HG02970 (cell line): ENCODE results near the gene CWH43.
"Not testable (repeated sequence)": the region's sequence is repeated elsewhere in the genome, so short reads cannot be mapped to it uniquely, and the experiment has no call there.

Experiments
- ATAC-seq: cut with Tn5 transposase; IDR thresholded peaks from one replicate; pipeline ENCODE4 v1.9.1; 2021; ENCODE audit warnings: mild to moderate bottlenecking, moderate library complexity, moderate number of reproducible peaks; ENCODE audit not compliant: unreplicated experiment, low FRiP score

CWH43 gene

GRCh38 chr4:49092608-49093135 is 106.6 kb downstream of the CWH43 start:
- peak; percentile 55 for ATAC-seq

- not testable (repeated sequence) for ATAC-seq
Observed at GRCh38 chr4:49096215-49096614, 110.1 kb downstream of the CWH43 start.

- peak; percentile 38 for ATAC-seq
Observed at GRCh38 chr4:49096627-49097026, 110.6 kb downstream of the CWH43 start.

GRCh38 chr4:49097071-49097470 is 111.0 kb downstream of the CWH43 start:
- peak; percentile 29 for ATAC-seq

- not testable (repeated sequence) for ATAC-seq
Observed at GRCh38 chr4:49097505-49097904, 111.4 kb downstream of the CWH43 start.

DNA sequence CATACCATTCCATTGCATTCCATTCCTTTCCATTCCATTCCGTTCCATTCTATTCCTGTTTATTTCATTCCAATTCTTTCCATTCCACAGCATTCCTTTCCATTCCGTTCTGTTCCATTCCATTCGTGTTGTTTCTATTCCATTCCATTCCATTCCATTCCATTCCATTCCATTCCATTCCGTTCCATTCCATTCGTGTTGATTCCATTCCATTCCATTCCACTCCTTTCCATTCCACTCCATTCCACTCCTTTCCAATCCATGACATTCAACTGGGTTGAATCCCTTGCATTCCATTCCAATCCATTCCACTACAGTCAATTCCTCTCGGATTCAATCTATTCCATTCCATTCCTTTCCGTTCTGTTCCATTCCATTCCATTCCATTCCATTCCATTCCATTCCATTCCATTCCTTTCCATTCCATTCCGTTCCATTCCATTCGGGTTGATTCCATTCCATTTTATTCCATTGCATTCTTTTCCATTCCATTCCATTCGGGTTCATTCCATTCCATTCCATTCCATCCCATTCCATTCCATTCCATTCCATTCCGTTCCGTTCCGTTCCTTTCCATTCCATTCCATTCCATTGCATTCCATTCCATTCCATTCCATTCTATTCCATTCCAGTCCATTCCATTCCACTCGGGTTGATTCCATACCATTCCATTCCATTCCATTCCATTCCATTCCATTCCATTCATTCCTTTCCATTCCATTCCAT is 112.1 kb downstream of the CWH43 start:
- ATAC-seq = not testable (repeated sequence)

DNA sequence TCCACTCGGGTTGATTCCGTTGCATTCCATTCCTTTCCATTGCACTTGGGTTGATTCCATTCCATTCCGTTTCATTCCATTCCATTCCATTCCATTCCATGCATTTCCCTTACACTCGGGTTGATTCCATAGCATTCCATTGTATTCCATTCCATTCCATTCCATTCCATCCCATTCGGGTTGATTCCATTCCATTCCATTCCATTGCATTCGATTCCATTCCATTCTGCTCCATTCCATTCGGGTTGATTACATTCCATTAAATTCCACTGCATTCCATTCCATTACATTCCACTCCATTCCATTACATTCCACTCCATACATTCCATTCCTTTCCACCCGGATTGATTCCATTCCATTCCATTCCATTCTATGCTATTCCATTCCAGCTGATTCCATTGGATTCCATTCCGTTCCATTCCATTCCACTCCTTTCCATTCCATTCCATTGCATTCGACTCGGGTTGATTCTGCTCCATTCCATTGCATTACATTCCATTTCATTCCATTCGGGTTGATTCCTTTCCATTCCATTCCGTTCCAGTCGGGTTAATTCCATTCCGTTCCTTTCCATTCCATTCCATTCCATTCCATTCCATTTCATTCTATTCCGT is 113.9 kb downstream of the CWH43 start:
- ATAC-seq = not testable (repeated sequence)

- ATAC-seq = peak; percentile 33
Observed at GRCh38 chr4:49102344-49102898, 116.3 kb downstream of the CWH43 start.

DNA sequence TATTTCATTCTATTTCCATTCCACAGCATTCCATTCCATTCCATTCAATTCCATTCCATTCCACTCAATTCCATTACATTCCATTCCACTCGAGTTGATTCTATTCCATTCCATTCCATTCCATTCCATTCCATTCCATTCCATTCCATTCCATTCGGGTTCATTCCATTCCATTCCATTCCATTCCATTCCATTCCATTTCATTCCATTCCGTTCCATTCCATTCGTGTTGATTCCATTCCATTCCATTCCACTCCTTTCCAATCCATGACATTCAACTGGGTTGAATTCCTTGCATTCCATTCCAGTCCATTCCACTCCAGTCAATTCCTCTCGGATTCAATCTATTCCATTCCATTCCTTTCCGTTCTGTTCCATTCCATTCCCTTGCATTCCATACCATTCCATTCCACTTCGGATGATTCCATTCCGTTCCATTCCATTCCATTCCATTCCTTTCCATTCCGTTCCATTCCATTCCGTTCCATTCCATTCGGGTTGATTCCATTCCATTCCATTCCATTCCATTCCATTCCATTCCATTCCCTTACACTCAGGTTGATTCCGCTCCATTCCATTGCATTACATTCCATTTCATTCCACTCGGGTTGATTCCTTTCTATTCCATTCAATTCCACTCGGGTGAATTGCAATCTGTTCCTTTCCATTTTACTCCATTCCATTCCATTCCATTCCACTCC is 117.5 kb downstream of the CWH43 start:
- ATAC-seq = peak; percentile 23

- not testable (repeated sequence) for ATAC-seq
Observed at GRCh38 chr4:49104231-49104930, 118.3 kb downstream of the CWH43 start.

DNA sequence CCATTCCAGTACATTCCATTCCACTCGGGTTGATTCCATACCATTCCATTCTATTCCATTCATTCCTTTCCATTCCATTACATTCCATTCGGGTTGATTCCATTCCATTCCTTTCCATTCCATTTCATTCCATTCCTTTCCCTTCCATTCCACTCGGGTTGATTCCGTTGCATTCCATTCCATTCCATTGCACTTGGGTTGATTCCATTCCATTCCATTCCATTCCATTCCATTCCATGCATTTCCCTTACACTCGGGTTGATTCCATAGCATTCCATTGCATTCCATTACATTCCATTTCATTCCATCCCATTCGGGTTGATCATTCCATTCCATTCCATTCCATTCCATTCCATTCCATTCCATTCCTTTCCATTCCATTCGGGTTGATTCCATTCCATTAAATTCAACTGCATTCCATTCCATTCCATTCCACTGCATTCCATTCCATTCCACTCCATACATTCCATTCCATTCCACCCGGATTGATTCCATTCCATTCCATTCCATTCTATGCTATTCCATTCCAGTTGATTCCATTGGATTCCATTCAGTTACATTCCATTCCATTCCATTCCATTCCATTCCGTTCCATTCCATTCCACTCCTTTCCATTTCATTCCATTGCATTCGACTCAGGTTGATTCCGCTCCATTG is 119.3 kb downstream of the CWH43 start:
- not testable (repeated sequence) for ATAC-seq

DNA sequence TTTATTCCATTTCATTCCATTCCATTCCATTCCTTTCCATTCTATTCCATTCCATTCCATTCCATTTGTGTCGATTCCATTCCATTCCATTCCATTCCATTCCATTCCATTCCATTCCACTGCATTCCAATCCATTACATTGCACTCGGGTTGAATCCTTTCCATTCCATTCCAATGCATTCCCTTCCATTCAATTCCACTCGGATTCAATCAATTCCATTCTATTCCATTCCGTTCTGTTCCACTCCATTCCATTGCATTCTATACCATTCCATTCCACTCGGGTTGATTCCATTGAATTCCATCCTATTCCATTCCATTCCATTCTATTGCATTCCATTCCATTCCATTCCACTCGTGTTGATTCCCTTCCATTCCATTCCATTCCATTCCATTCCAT is 121.2 kb downstream of the CWH43 start:
- not testable (repeated sequence) for ATAC-seq

DNA sequence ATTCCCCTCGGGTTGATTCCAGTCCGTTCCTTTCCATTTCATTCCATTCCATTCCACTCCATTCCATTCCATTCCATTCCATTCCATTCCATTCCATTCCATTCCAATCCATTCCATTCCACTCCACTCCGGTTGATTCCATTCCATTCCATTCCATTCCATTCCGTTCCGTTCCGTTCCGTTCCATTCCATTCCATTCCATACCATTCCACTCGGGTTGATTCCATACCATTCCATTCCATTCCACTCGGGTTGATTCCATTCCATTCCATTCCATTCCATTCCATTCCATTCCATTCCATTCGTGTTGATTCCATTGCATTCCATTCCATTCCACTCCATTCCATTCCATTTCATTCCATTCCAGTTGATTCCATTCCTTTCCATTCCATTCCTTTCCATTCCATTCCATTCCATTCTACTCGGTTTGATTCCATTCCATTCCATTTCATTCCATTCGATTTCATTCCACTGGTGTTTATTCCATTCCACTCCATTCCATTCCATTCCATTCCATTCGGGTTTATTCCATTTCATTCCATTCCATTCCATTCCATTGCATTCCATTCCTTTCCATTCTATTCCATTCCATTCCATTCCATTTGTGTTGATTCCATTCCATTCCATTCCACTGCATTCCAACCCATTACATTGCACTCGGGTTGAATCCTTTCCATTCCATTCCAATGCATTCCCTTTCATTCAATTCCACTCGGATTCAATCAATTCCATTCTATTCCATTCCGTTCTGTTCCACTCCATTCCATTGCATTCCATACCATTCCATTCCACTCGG is 122.3 kb downstream of the CWH43 start:
- ATAC-seq = peak; percentile 43

DNA sequence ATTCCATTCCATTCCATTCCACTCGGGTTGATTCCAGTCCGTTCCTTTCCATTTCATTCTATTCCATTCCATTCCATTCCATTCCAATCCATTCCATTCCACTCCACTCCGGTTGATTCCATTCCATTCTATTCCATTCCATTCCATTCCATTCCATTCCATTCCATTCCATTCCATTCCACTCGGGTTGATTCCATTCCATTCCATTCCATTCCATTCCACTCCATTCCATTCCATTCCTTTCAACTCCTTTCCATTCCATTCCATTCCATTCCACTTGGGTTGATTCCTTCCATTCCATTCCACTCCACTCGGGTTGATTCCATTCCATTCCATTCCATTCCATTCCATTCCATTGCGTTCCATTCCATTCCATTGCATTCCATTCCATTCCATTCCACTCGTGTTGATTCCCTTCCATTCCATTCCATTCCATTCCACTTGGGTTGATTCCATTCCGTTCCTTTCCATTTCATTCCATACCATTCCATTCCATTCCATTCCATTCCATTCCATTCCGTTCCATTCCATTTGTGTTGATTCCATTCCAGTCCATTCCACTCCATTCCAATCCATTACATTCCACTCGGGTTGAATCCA is 123.6 kb downstream of the CWH43 start:
- ATAC-seq = peak; percentile 39

DNA sequence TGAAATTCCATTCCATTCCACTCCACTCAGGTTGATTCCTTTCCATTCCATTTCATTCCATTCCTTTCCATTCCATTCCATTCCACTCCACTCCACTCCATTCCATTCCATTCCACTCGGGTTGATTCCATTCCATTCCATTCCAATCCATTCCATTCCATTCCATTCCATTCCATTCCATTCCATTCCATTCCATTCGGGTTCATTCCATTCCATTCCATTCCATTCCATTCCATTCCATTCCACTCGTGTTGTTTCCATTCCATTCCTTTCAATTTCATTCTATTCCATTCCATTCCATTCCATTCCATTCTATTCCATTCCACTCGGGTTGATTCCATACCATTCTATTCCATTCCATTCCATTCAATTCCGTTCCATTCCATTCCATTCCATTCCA is 124.5 kb downstream of the CWH43 start:
- peak; percentile 48 for ATAC-seq
